WTC11 (cell line): ENCODE results near the gene FOXA3. TPM values are rescaled to one million over a fixed set of nuclear protein-coding genes. Genes with fewer than 3 reads are reported as not detected.

Experiments
- ARID4B ChIP-seq: sonication (generic); formaldehyde crosslinking; IDR thresholded peaks from 2 replicates; pipeline ENCODE4 v1.8.0; 2023; ENCODE audit warnings: missing genetic modification reagents, mild to moderate bottlenecking, borderline replicate concordance
- CREM ChIP-seq: sonication (generic); formaldehyde crosslinking; IDR thresholded peaks from 2 replicates; pipeline ENCODE4 v1.8.1; 2022; ENCODE audit warnings: mild to moderate bottlenecking, missing genetic modification reagents, moderate library complexity
- E2F5 ChIP-seq: sonication (generic); formaldehyde crosslinking; IDR thresholded peaks from 2 replicates; pipeline ENCODE4 v1.8.1; 2022; ENCODE audit warnings: mild to moderate bottlenecking, moderate library complexity, missing genetic modification reagents
- FOXP4 ChIP-seq: sonication (generic); formaldehyde crosslinking; IDR thresholded peaks from 2 replicates; pipeline ENCODE4 v1.8.0; 2022; ENCODE audit warnings: mild to moderate bottlenecking, missing genetic modification reagents
- HMGXB4 ChIP-seq: sonication (generic); formaldehyde crosslinking; IDR thresholded peaks from 2 replicates; pipeline ENCODE4 v1.8.1; 2023; ENCODE audit warnings: mild to moderate bottlenecking, moderate library complexity, missing genetic modification reagents
- MAX ChIP-seq: sonication (generic); formaldehyde crosslinking; IDR thresholded peaks from 2 replicates; pipeline ENCODE4 v1.8.0; 2022; ENCODE audit warnings: mild to moderate bottlenecking, missing genetic modification reagents
- MLX ChIP-seq: sonication (generic); formaldehyde crosslinking; IDR thresholded peaks from 2 replicates; pipeline ENCODE4 v1.8.1; 2023; ENCODE audit warnings: mild to moderate bottlenecking, missing genetic modification reagents, moderate library complexity
- MXD4 ChIP-seq: fragments of 250-450 bp; sonication (Bioruptor Pico); IDR thresholded peaks from 2 replicates; pipeline ENCODE4 v1.8.0; 2021; ENCODE audit warnings: mild to moderate bottlenecking, moderate library complexity, borderline replicate concordance
- NFE2L1 ChIP-seq: sonication (generic); formaldehyde crosslinking; IDR thresholded peaks from 2 replicates; pipeline ENCODE4 v1.8.1; 2023; ENCODE audit warnings: missing genetic modification reagents
- OVOL2 ChIP-seq: fragments of 250-450 bp; sonication (Bioruptor Pico); IDR thresholded peaks from 2 replicates; pipeline ENCODE4 v1.9.0; 2021; ENCODE audit warnings: mild to moderate bottlenecking, borderline replicate concordance
- RELA ChIP-seq: sonication (generic); formaldehyde crosslinking; IDR thresholded peaks from 2 replicates; pipeline ENCODE4 v1.8.1; 2022; ENCODE audit warnings: missing genetic modification reagents, mild to moderate bottlenecking, borderline replicate concordance
- RORB ChIP-seq: fragments of 250-450 bp; sonication (Bioruptor Pico); IDR thresholded peaks from 2 replicates; pipeline ENCODE4 v1.9.0; 2021; ENCODE audit warnings: mild to moderate bottlenecking
- TCF7 ChIP-seq: sonication (generic); formaldehyde crosslinking; IDR thresholded peaks from 2 replicates; pipeline ENCODE4 v1.8.0; 2022; ENCODE audit warnings: mild to moderate bottlenecking, low read depth, missing genetic modification reagents, moderate library complexity
- total RNA-seq: library from RNA; stranded (reverse); gene quantifications from 3 replicates; pipeline ENCODE4 v1.2.3, GENCODE V29; 2021
- TF ChIP-seq, protein P1 (sequence below): sonication (generic); formaldehyde crosslinking; conservative IDR thresholded peaks from 2 replicates; pipeline ENCODE4 v1.8.1; 2023; ENCODE audit warnings: mild to moderate bottlenecking, low read depth, missing genetic modification reagents, moderate library complexity
- TF ChIP-seq, protein P2 (sequence below): sonication (generic); formaldehyde crosslinking; IDR thresholded peaks from 2 replicates; pipeline ENCODE4 v1.8.1; 2022; ENCODE audit warnings: low read depth, mild to moderate bottlenecking, moderate library complexity, missing genetic modification reagents, borderline replicate concordance
- TF ChIP-seq, protein P3 (sequence below): sonication (generic); formaldehyde crosslinking; IDR thresholded peaks from 2 replicates; pipeline ENCODE4 v1.8.1; 2023; ENCODE audit warnings: mild to moderate bottlenecking, missing genetic modification reagents, moderate library complexity

The FOXA3 gene
- total RNA-seq, 1 experiment from 2014 or later = 20.7 TPM

- TF ChIP-seq, protein P1, sequence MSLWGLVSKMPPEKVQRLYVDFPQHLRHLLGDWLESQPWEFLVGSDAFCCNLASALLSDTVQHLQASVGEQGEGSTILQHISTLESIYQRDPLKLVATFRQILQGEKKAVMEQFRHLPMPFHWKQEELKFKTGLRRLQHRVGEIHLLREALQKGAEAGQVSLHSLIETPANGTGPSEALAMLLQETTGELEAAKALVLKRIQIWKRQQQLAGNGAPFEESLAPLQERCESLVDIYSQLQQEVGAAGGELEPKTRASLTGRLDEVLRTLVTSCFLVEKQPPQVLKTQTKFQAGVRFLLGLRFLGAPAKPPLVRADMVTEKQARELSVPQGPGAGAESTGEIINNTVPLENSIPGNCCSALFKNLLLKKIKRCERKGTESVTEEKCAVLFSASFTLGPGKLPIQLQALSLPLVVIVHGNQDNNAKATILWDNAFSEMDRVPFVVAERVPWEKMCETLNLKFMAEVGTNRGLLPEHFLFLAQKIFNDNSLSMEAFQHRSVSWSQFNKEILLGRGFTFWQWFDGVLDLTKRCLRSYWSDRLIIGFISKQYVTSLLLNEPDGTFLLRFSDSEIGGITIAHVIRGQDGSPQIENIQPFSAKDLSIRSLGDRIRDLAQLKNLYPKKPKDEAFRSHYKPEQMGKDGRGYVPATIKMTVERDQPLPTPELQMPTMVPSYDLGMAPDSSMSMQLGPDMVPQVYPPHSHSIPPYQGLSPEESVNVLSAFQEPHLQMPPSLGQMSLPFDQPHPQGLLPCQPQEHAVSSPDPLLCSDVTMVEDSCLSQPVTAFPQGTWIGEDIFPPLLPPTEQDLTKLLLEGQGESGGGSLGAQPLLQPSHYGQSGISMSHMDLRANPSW = no peak
- TF ChIP-seq NFE2L1 = no peak; the same call in 1 of the 2 replicates
- no peak for TF ChIP-seq MLX (CRISPR knock-in tag)
- no peak for TF ChIP-seq FOXP4
- 0 out of 2 replicates have a peak, but pooled peaks have one; percentile 20 for TF ChIP-seq ARID4B (CRISPR knock-in tag)
- TF ChIP-seq, protein P2, sequence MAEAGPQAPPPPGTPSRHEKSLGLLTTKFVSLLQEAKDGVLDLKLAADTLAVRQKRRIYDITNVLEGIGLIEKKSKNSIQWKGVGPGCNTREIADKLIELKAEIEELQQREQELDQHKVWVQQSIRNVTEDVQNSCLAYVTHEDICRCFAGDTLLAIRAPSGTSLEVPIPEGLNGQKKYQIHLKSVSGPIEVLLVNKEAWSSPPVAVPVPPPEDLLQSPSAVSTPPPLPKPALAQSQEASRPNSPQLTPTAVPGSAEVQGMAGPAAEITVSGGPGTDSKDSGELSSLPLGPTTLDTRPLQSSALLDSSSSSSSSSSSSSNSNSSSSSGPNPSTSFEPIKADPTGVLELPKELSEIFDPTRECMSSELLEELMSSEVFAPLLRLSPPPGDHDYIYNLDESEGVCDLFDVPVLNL (CRISPR knock-in tag) = 0 out of 2 replicates have a peak, but pooled peaks have one; percentile 46
- TF ChIP-seq MAX (CRISPR knock-in tag) = no peak; the same call in 1 of the 2 replicates
- TF ChIP-seq, protein P3, sequence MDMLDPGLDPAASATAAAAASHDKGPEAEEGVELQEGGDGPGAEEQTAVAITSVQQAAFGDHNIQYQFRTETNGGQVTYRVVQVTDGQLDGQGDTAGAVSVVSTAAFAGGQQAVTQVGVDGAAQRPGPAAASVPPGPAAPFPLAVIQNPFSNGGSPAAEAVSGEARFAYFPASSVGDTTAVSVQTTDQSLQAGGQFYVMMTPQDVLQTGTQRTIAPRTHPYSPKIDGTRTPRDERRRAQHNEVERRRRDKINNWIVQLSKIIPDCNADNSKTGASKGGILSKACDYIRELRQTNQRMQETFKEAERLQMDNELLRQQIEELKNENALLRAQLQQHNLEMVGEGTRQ (CRISPR knock-in tag) = no peak
- peak; percentile 49; the same call in 1 of the 2 replicates for TF ChIP-seq TCF7 (CRISPR knock-in tag)
- peak; percentile 26; the same call in 1 of the 2 replicates for TF ChIP-seq RELA (CRISPR knock-in tag)
- TF ChIP-seq RORB = no peak
- no peak for TF ChIP-seq MXD4 (CRISPR knock-in tag)
- no peak for TF ChIP-seq E2F5 (CRISPR knock-in tag)
- TF ChIP-seq HMGXB4 (CRISPR knock-in tag) = no peak; the same call in 1 of the 2 replicates
- TF ChIP-seq OVOL2 (CRISPR knock-in tag) = no peak
- no peak; the same call in 1 of the 2 replicates for TF ChIP-seq CREM (CRISPR knock-in tag)
Measured at GRCh38 chr19:45885556-45886426, 21.7 kb downstream of the FOXA3 start, which contains the start of gene IRF2BP1 (continued).
